HUES6 (cell line): ENCODE results near the gene ZC2HC1C.
"Not testable (repeated sequence)": the region's sequence is repeated elsewhere in the genome, so short reads cannot be mapped to it uniquely, and the experiment has no call there.

Experiments used
- H3K27ac ChIP-seq: 2 replicates; pipeline ENCODE4 v1.7.0; 2013; ENCODE audit warnings: low read depth, mild to moderate bottlenecking, low read length, inconsistent platforms
- H3K27me3 ChIP-seq: 2 replicates; pipeline ENCODE4 v1.6.1; 2013; ENCODE audit warnings: low read length; ENCODE audit not compliant: control insufficient read depth, insufficient read depth
- H3K36me3 ChIP-seq: 2 replicates; pipeline ENCODE4 v1.6.1; 2013; ENCODE audit warnings: low read length; ENCODE audit not compliant: control insufficient read depth, insufficient read depth
- H3K4me1 ChIP-seq: 2 replicates; pipeline ENCODE4 v1.6.1; 2013; ENCODE audit warnings: low read length; ENCODE audit not compliant: control insufficient read depth, insufficient read depth
- H3K4me3 ChIP-seq: 2 replicates; pipeline ENCODE4 v1.5.1; 2013; ENCODE audit warnings: low read depth, low read length
- H3K9ac ChIP-seq: one replicate; pipeline ENCODE4 v1.6.1; 2013; ENCODE audit warnings: mild to moderate bottlenecking, low read length
- H3K9me3 ChIP-seq: 2 replicates; pipeline ENCODE4 v1.6.1; 2013; ENCODE audit warnings: low read depth, low read length; ENCODE audit not compliant: control insufficient read depth, insufficient read depth

ZC2HC1C gene

GRCh38 chr14:75119056-75119455 is 49.6 kb downstream of the ZC2HC1C start:
- no peak overlapping the region for H3K4me3 ChIP-seq
- H3K4me1 ChIP-seq: no peaks in the 10 kb centered on the region
- no peaks in the 10 kb centered on the region for H3K9me3 ChIP-seq
- no peaks in the 10 kb centered on the region for H3K27me3 ChIP-seq
- H3K27ac ChIP-seq: no peak overlapping the region
- peaks cover 62% of the 10 kb centered on the region for H3K36me3 ChIP-seq
- H3K9ac ChIP-seq: no peak overlapping the region

- Histone ChIP-seq H3K27ac (no peak overlapping the region), H3K9ac (no peak overlapping the region), H3K36me3 (peaks cover 46% of the 10 kb centered on the region), H3K27me3 (no peaks in the 10 kb centered on the region), H3K4me3 (no peak overlapping the region), H3K4me1 (0 out of 2 replicates have a peak, but pooled peaks cover 3% of the 10 kb centered on the region), H3K9me3 (no peaks in the 10 kb centered on the region)
These were observed 51.3 kb downstream of the ZC2HC1C start for GRCh38 chr14:75120541-75121291.

- no peaks in the 10 kb centered on the region for H3K27me3 ChIP-seq
- H3K4me1 ChIP-seq: peaks cover 7% of the 10 kb centered on the region; the same call in 1 of the 2 replicates
- no peak overlapping the region for H3K9ac ChIP-seq
- no peaks in the 10 kb centered on the region for H3K9me3 ChIP-seq
- H3K4me3 ChIP-seq: no peak overlapping the region
- peaks cover 39% of the 10 kb centered on the region for H3K36me3 ChIP-seq
- no peak overlapping the region for H3K27ac ChIP-seq
These were observed 52.1 kb downstream of the ZC2HC1C start for GRCh38 chr14:75121552-75121951.

GRCh38 chr14:75123991-75124390 is 54.5 kb downstream of the ZC2HC1C start:
- no peaks in the 10 kb centered on the region for H3K27me3 ChIP-seq
- peaks cover 10% of the 10 kb centered on the region; the same call in 1 of the 2 replicates for H3K4me1 ChIP-seq
- peaks cover 21% of the 10 kb centered on the region for H3K36me3 ChIP-seq

GRCh38 chr14:75125617-75126016 is 56.2 kb downstream of the ZC2HC1C start:
- peak overlapping the region; percentile 96 for H3K9ac ChIP-seq
- H3K4me1 ChIP-seq: peaks cover 10% of the 10 kb centered on the region; the same call in 1 of the 2 replicates
- H3K36me3 ChIP-seq: peaks cover 5% of the 10 kb centered on the region
- H3K27me3 ChIP-seq: no peaks in the 10 kb centered on the region
- peak overlapping the region; percentile 83 for H3K4me3 ChIP-seq
- H3K9me3 ChIP-seq: no peaks in the 10 kb centered on the region
- H3K27ac ChIP-seq: no peak overlapping the region

More at GRCh38 chr14:75123991-75124390, 54.5 kb downstream of the ZC2HC1C start:
- no peak overlapping the region for H3K9ac ChIP-seq
- no peak overlapping the region for H3K27ac ChIP-seq
- H3K4me3 ChIP-seq: no peak overlapping the region
- H3K9me3 ChIP-seq: no peaks in the 10 kb centered on the region

GRCh38 chr14:75126121-75126544 is 56.7 kb downstream of the ZC2HC1C start:
- peaks cover 4% of the 10 kb centered on the region; the same call in 1 of the 2 replicates for H3K36me3 ChIP-seq
- H3K4me3 ChIP-seq: peak overlapping the region; percentile 83
- H3K4me1 ChIP-seq: peaks cover 10% of the 10 kb centered on the region; the same call in 1 of the 2 replicates
- H3K27ac ChIP-seq: peak overlapping the region; percentile 70; the same call in 1 of the 2 replicates
- no peaks in the 10 kb centered on the region for H3K9me3 ChIP-seq
- peak overlapping the region; percentile 96 for H3K9ac ChIP-seq
- H3K27me3 ChIP-seq: no peaks in the 10 kb centered on the region

- Histone ChIP-seq H3K9ac (peak within 1 kb of the TSS; percentile 96), H3K9me3 (no peaks in the 10 kb centered on the region), H3K36me3 (peaks cover 4% of the 10 kb centered on the region; the same call in 1 of the 2 replicates), H3K4me1 (peaks cover 10% of the 10 kb centered on the region; the same call in 1 of the 2 replicates), H3K4me3 (peak within 1 kb of the TSS; percentile 83), H3K27me3 (no peaks in the 10 kb centered on the region), H3K27ac (peak within 1 kb of the TSS; percentile 70)
These were observed 57.4 kb downstream of the ZC2HC1C start, which contains the start of gene NEK9 for GRCh38 chr14:75126679-75127473. NEK9 (minus strand) TSS chr14:75127048; CDS start chr14:75126921, 127 bp downstream.

- H3K9ac ChIP-seq: peak overlapping the region; percentile 96
- H3K27me3 ChIP-seq, H3K9me3 ChIP-seq, H3K4me1 ChIP-seq, H3K36me3 ChIP-seq: not testable (repeated sequence)
- H3K27ac ChIP-seq: peak overlapping the region; percentile 70
- peak overlapping the region; percentile 83 for H3K4me3 ChIP-seq
These were observed 58.0 kb downstream of the ZC2HC1C start for GRCh38 chr14:75127474-75127820.

GRCh38 chr14:75127903-75128595 is 58.6 kb downstream of the ZC2HC1C start:
- no peak overlapping the region for H3K9ac ChIP-seq
- H3K4me1 ChIP-seq: peaks cover 10% of the 10 kb centered on the region; the same call in 1 of the 2 replicates
- no peaks in the 10 kb centered on the region for H3K27me3 ChIP-seq
- H3K4me3 ChIP-seq: peak overlapping the region; percentile 83
- H3K9me3 ChIP-seq: no peaks in the 10 kb centered on the region
- peaks cover 4% of the 10 kb centered on the region; the same call in 1 of the 2 replicates for H3K36me3 ChIP-seq
- H3K27ac ChIP-seq: no peak overlapping the region

- Histone ChIP-seq H3K36me3 (peaks cover 9% of the 10 kb centered on the region), H3K4me3 (no peak overlapping the region), H3K27me3 (no peaks in the 10 kb centered on the region), H3K4me1 (peaks cover 10% of the 10 kb centered on the region; the same call in 1 of the 2 replicates), H3K9me3 (0 out of 2 replicates have a peak, but pooled peaks cover 2% of the 10 kb centered on the region), H3K9ac (no peak overlapping the region), H3K27ac (no peak overlapping the region)
These were observed 59.2 kb downstream of the ZC2HC1C start for GRCh38 chr14:75128596-75128990.
